ENCODE measurements around the gene GATAD2A.

Gene GATAD2A

GRCh38 chr19:19549804-19550464, 144.5 kb downstream of the GATAD2A start:
- no peak for DNase-seq

GRCh38 chr19:19550485-19550929, 145.0 kb downstream of the GATAD2A start:
- DNase-seq, result no peak

- no peak for DNase-seq
Observed at GRCh38 chr19:19550972-19551852, 145.7 kb downstream of the GATAD2A start.

GRCh38 chr19:19551853-19552192, 146.3 kb downstream of the GATAD2A start:
- DNase-seq, result no peak

- DNase-seq, result no peak
Observed at GRCh38 chr19:19552798-19553197, 147.3 kb downstream of the GATAD2A start.

GRCh38 chr19:19553670-19554069, 148.2 kb downstream of the GATAD2A start:
- no peak for DNase-seq

GRCh38 chr19:19554074-19555023, 148.9 kb downstream of the GATAD2A start:
- DNase-seq, result no peak

- DNase-seq, result no peak
Observed at GRCh38 chr19:19558055-19558454, 152.6 kb downstream of the GATAD2A start.

All from NCI-H446 treated with DMSO at 0.1 percent for 48 hours (cell line).